Lower leg skin (tissue), 4 donors: ENCODE results near the gene JARID2. TPM values are rescaled to one million over a fixed set of nuclear protein-coding genes. Genes with fewer than 3 reads are reported as not detected.
A peak's percentile ranks its signal among the peaks of the same experiment; 100 is the strongest.

ENCODE experiments used
- DNase-seq, 2 donors: peaks; one replicate each; pipeline ENCODE4 v3.0.0-alpha.2; 2019; ENCODE audit warnings: low spot score in 2 of 2
- H3K4me3 ChIP-seq: fragments of 200-600 bp; sonication (generic); 2 replicates; pipeline ENCODE4 v1.5.1; 2017; ENCODE audit warnings: mild to moderate bottlenecking, low read depth; ENCODE audit not compliant: poor library complexity, severe bottlenecking
- CTCF ChIP-seq, 3 donors: fragments of 450-650 bp; IDR thresholded peaks; one replicate each; pipeline ENCODE4 v1.5.1; 2016; ENCODE audit warnings: antibody characterized with exemption in 3 of 3, mild to moderate bottlenecking in 3 of 3, moderate library complexity in 2 of 3
- POLR2A ChIP-seq, 2 donors: fragments of 450-650 bp; IDR thresholded peaks; one replicate each; pipeline ENCODE4 v1.6.1; 2016 to 2017; ENCODE audit warnings: antibody characterized with exemption in 2 of 2, mild to moderate bottlenecking in 1 of 2, moderate library complexity in 1 of 2
- WGBS, 2 donors: methylation state at CpG; one replicate each; pipeline ENCODE4 v1.1.5; 2018; 5-methylcytosine and 5-hydroxymethylcytosine counted together
- intact Hi-C: fragments of 100-400 bp; cut with DNase I; formaldehyde crosslinking; loops from one replicate; pipeline ENCODE4 v1.15.0; 2023; ENCODE audit warnings: low total_unique reads
- total RNA-seq, 4 donors: library from RNA; depleted of rRNA; stranded (reverse); fragments of >200 nt; gene quantifications; one replicate each; pipeline ENCODE4 v1.1.0, GENCODE V29; 2016

Gene JARID2
- total RNA-seq, 4 donors from 2014 or later = 17.9 to 24.2 (median 21.6) TPM

GRCh38 chr6:15243910-15244619 is 1.8 kb upstream of the JARID2 start:
- no peak for DNase-seq
- peak overlapping the region; percentile 44 for H3K4me3 ChIP-seq
- no peak for TF ChIP-seq POLR2A (IDR thresholded peaks at IDR 0.05)
- no peak for TF ChIP-seq CTCF (IDR thresholded peaks at IDR 0.05)
- intact Hi-C loops = no loop called here
- WGBS, 2 donors = 69 to 70% methylated on average over 27 of the region's 27 CpGs

- WGBS, 2 donors = 0 to 1% methylated on average over 34 to 47 of the region's 92 CpGs
- DNase-seq = peak; percentile 73 to 96
- H3K4me3 ChIP-seq = peak overlapping the region; percentile 44
Measured at GRCh38 chr6:15244620-15245360, 1.1 kb upstream of the JARID2 start.

GRCh38 chr6:15246217-15246665 is 372 bp downstream of the JARID2 start:
- intact Hi-C loops = no loop called here
- TF ChIP-seq POLR2A (IDR thresholded peaks at IDR 0.05) = no peak
- TF ChIP-seq CTCF (IDR thresholded peaks at IDR 0.05) = no peak
- no peak for DNase-seq
- peak overlapping the region; percentile 63 for H3K4me3 ChIP-seq
- WGBS, 2 donors = 0 to 1% methylated on average over 10 of the region's 10 CpGs

More at GRCh38 chr6:15244620-15245360, 1.1 kb upstream of the JARID2 start:
- no peak for TF ChIP-seq CTCF (IDR thresholded peaks at IDR 0.05)
- TF ChIP-seq POLR2A (IDR thresholded peaks at IDR 0.05) = no peak
- intact Hi-C loops = no loop called here

- TF ChIP-seq POLR2A (IDR thresholded peaks at IDR 0.05) (no peak), CTCF (IDR thresholded peaks at IDR 0.05) (no peak)
- peak overlapping the region; percentile 63 for H3K4me3 ChIP-seq
- DNase-seq = no peak
- intact Hi-C loops = no loop called here
- WGBS, 2 donors = 0 to 1% methylated on average over 18 of the region's 18 CpGs
Measured at GRCh38 chr6:15246666-15247499, 1.0 kb downstream of the JARID2 start.

GRCh38 chr6:15247500-15248450 is 1.9 kb downstream of the JARID2 start:
- peak overlapping the region; percentile 59 for H3K4me3 ChIP-seq
- TF ChIP-seq CTCF (IDR thresholded peaks at IDR 0.05) = no peak
- no peak for TF ChIP-seq POLR2A (IDR thresholded peaks at IDR 0.05)
- peak; percentile 40 to 92 for DNase-seq
- intact Hi-C loops = no loop called here
- WGBS, 2 donors = 0% methylated on average over 18 to 25 of the region's 75 CpGs
